GM18868 (cell line): ENCODE data around the gene NFKB1.
A peak's percentile ranks its signal among the peaks of the same experiment; 100 is the strongest.

Source experiments
- ATAC-seq: cut with Tn5 transposase; IDR thresholded peaks from one replicate; pipeline ENCODE4 v1.9.1; 2021; ENCODE audit warnings: mild to moderate bottlenecking, moderate library complexity; ENCODE audit not compliant: unreplicated experiment

NFKB1 gene

GRCh38 chr4:102497986-102498385 is 3.2 kb upstream of the NFKB1 start:
- no peak for ATAC-seq

DNA sequence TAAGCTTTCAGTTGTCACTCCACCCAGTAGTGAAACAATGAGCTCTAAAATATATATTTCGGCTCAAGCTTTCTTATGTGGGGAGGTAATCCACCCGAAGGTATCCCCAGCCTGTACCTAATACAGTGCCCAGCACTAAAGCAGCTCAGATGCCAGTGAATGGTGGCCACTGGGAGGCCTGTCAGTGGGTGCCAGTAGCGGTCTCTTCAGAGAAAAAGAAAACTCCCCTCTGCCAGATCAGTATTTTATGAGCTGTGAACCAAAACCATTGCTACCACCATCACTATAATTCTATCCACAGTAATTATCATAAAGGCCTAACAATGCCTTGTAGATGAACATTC is 835 bp upstream of the NFKB1 start:
- peak; percentile 30 for ATAC-seq

GRCh38 chr4:102501447-102501696 is 213 bp downstream of the NFKB1 start:
- peak; percentile 25 for ATAC-seq

DNA sequence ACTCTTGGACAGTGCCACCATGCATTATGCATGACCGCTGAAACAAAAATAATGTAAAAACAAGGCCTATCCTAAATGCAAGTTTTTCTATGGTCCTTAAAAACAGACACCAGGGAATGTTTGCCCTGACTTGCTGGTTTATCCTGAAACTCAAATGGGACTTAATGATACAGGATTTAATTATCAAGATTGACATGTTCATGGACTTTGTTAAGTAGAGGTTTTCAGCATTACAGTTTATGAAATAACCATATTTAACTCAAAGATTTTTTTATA is 1.3 kb downstream of the NFKB1 start:
- ATAC-seq: no peak

- no peak for ATAC-seq
Measured at GRCh38 chr4:102503301-102503746, 2.2 kb downstream of the NFKB1 start.

- no peak for ATAC-seq
Measured at GRCh38 chr4:102503831-102504786, 3.0 kb downstream of the NFKB1 start.

DNA sequence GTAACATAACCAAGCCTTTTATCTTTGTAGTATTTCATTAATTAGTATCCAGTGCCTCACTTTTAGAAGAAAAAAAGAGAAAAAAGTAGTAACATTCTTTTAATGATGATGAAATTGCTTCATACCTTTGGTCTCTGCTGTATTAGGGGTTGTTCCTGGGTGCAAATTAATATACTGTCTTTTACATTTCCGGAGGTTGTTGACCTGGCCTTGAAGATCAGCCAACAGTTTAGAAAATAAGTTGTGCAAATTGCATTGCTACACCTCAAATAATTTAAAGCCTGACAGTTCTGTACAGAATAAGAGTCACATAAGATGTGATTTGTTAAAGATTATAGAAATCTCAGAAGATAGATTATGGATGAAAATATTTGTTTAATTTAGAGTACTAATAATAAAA is 3.8 kb downstream of the NFKB1 start:
- no peak for ATAC-seq

DNA sequence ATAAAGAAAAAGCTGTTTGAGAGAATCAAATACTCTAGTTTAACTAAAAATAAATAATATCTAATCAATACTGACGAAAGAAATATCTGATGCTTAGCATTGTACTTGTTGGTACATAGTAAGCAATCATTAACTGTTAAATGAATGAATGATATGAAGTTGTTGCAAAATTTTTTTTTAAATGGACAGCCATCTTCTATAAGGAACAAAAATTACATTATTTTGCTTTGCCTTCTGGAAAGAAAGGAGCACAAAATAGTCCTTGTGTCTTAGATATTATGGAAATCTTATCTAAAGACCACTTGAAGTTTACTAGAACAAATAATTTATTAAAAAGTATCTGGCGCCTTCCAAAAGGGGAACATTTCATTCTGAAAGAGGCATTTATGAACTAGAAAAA is 4.5 kb downstream of the NFKB1 start:
- no peak for ATAC-seq

DNA sequence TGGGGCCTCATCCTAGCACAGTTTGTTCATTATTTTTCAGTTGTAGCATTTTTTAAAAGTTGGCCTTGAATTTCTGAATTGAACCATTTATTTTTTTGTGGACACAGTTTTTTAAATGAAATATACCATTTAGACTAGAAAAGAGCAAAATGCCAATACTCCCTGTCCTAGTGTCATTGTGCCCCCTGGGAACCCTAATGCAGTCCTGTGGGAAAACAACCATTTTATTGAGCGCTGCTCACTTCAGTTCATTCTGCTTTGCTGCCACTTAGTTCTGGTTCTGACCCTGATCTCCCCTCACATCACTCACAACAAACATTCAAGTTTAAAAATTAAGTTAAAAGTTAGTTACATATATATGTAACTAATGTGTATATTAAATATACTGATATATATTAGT is 5.4 kb downstream of the NFKB1 start:
- no peak for ATAC-seq

- ATAC-seq: no peak
Measured at GRCh38 chr4:102511830-102512605, 10.9 kb downstream of the NFKB1 start.

- ATAC-seq: no peak
Measured at GRCh38 chr4:102514298-102514964, 13.3 kb downstream of the NFKB1 start.

- no peak for ATAC-seq
Measured at GRCh38 chr4:102517753-102518152, 16.6 kb downstream of the NFKB1 start.

- ATAC-seq: peak; percentile 42
Measured at GRCh38 chr4:102518703-102519131, 17.6 kb downstream of the NFKB1 start.

DNA sequence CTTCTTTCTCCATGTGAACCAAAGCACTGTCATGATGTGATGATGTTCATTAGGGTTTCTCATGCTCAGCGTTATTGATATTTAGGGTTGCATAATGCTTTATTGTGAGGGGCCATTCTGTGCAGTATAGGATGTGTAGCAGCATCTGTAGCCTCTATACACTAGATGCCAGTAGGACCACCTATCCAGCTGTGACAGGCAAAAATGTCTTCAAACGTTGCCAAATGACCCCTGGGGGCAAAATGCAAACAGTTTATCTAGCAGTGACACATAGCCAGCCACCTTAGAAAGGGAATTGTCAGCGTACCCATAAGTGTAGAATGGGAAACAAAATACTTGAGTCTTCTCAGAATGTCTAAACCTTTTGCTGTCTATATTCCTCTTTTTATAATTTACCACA is 18.8 kb downstream of the NFKB1 start:
- no peak for ATAC-seq

DNA sequence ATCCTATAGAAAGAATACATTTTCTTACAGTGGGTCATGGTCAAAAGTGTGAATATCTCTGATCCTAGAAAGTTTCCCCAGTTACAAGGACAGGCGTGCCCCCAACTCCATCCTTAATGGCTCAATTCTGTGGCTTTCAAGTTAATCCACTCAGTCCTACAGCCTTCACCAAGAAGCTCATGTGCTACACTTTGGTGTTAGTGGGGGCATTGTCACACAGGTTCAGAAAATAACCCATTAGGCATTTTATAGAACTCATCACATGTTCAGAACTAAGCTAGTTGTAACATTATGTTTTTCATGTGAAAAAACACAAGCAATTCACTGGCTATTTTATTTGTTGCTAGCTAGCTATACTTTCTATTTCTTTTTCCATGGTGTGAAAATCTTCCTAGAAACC is 20.4 kb downstream of the NFKB1 start:
- ATAC-seq: no peak

GRCh38 chr4:102522031-102522440 is 20.9 kb downstream of the NFKB1 start:
- no peak for ATAC-seq

DNA sequence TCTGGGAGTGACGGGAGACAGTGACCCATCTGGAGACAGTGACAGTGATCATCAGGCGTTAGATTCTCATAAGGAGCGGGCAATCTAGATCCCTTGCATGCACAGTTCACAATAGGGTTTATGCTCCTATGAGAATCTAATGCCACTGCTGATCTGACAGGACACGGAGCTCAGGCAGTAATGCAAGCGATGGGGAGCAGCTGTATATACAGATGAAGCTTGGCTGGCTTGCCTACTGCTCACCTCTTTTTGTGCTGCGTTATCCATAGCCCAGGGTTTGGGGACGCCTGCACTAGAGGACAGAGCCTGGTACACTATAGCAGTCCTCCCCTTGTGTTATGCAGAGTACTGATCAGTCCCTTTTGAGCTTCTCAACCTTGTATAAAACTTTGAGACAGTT is 23.5 kb downstream of the NFKB1 start:
- ATAC-seq: no peak

- no peak for ATAC-seq
Measured at GRCh38 chr4:102525097-102525496, 23.9 kb downstream of the NFKB1 start.

DNA sequence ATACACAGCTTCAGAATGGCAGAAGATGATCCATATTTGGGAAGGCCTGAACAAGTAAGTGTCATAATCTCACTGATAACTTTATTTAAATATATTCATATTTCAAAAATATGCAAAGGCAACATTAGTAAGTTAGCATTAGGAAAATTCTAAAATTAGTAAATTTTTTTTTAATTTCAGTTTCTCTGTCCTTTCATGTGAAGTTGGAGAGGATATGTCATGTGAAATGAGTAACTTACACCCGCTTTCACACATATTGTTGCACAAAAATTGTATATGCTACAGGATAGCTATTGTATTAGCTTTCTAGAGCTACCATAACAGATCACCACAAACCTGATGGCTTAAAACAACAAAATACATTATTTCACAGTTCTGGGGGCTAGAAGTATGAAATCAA is 24.3 kb downstream of the NFKB1 start:
- no peak for ATAC-seq

- ATAC-seq: no peak
Measured at GRCh38 chr4:102526532-102526931, 25.4 kb downstream of the NFKB1 start.

DNA sequence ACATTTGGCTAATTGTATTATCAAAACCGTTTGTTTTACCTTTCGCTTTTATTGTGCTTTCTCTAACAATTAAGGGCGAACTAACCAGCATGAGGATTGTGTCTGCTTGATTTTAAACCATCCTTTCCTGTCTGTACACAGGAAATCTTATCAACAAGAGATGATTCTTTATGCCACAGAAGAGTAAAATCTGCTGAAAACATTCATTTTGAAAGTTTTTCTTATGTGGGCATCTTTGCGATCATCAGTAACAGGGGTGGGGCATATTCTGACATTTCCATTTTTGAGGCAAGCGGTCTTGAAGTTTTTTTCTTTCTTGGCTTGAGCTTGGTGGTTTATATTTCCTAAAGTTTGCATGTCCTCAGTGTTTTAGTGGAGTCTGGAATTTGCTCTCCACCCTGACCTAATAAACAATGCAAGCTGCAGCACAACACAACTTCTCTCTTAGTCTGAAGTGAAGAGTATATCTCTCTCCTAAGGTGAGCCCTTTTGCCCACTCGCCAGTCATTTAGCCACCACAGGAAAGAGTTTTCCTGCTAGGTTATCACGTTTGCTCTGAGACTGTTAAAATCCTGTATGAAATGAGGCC is 26.6 kb downstream of the NFKB1 start:
- peak; percentile 45 for ATAC-seq

GRCh38 chr4:102529977-102530376 is 28.8 kb downstream of the NFKB1 start:
- ATAC-seq: no peak
